HCT116 (cell line): ENCODE results near the gene LRRC1. TPM values are rescaled to one million over a fixed set of nuclear protein-coding genes. Genes with fewer than 3 reads are reported as not detected.

Experiments used
- ATAC-seq: fragments of 200-7000 bp; cut with Tn5 transposase; 2 replicates; pipeline ENCODE4 v1.9.1; 2020; ENCODE audit warnings: mild to moderate bottlenecking, moderate library complexity
- BruUV-seq: library from RNA; stranded (reverse); fragments of 400-500 nt; replicated peaks from 2 replicates; lab custom pipeline; 2021; lab: Mats Ljungman, UMichigan
- CTCF ChIA-PET: fragments of 300-600 bp; sonication (Branson Sonifier 250); formaldehyde crosslinking; loops from one replicate; lab custom pipeline; 2021; ENCODE audit warnings: antibody characterized with exemption; lab: Charles Lee
- POLR2A ChIA-PET: fragments of 300-600, 350-600 bp; sonication (Branson Sonifier 250); formaldehyde crosslinking; loops from one replicate; lab custom pipeline; 2021; ENCODE audit warnings: antibody characterized with exemption; lab: Charles Lee
- RAD21 ChIA-PET, 2 experiments: fragments of 300-600 bp; sonication (Branson Sonifier 250); formaldehyde crosslinking; loops; one replicate each; lab custom pipeline; 2023; ENCODE audit warnings: low total read pairs in 2 of 2; ENCODE audit not compliant: uncharacterized antibody in 2 of 2, unreplicated experiment in 2 of 2, low non-redundant PET in 1 of 2; lab: Charles Lee
- DNase-seq: peaks from one replicate; pipeline ENCODE4 v3.0.0-alpha.2; 2010; ENCODE audit warnings: low read depth, low spot score
- H2AFZ ChIP-seq: fragments of 200-600 bp; shearing (Covaris generic), sonication (generic); 2 replicates; pipeline ENCODE4 v1.6.1; 2017; ENCODE audit warnings: low read depth, mixed run types, mixed read lengths, antibody characterized with exemption, low read length; ENCODE audit not compliant: poor library complexity, severe bottlenecking
- H3K27ac ChIP-seq: 2 replicates; pipeline ENCODE4 v1.5.1; 2012; ENCODE audit warnings: low read depth, low read length
- H3K27me3 ChIP-seq: fragments of 200-600 bp; sonication (generic); 2 replicates; pipeline ENCODE4 v1.6.1; 2016; ENCODE audit warnings: mixed run types, low read length, mixed read lengths; ENCODE audit not compliant: insufficient read depth
- H3K36me3 ChIP-seq, 2 experiments: fragments of 200-500 bp in 1 of 2; fragments of 200-600 bp in 1 of 2; sonication (Bioruptor generic) in 1 of 2; sonication (generic) in 1 of 2; 2 replicates each; pipeline versions ENCODE4 v1.5.1 to v1.6.1; 2014 to 2016; ENCODE audit warnings: low read length in 2 of 2, inconsistent platforms in 1 of 2, mixed read lengths in 1 of 2, mixed run types in 1 of 2; ENCODE audit not compliant: insufficient read depth in 2 of 2, control insufficient read depth in 1 of 2
- H3K4me1 ChIP-seq, 2 experiments: fragments of 200-600 bp in 1 of 2; sonication (generic) in 1 of 2; 2 replicates each; pipeline versions ENCODE4 v1.5.1 to v1.6.1; 2012 to 2017; ENCODE audit warnings: low read length in 2 of 2, inconsistent platforms in 1 of 2, mild to moderate bottlenecking in 1 of 2, mixed read lengths in 1 of 2, mixed run types in 1 of 2, moderate library complexity in 1 of 2; ENCODE audit not compliant: insufficient read depth in 2 of 2, control insufficient read depth in 1 of 2
- H3K4me2 ChIP-seq: fragments of 200-600 bp; sonication (generic); 2 replicates; pipeline ENCODE4 v1.6.1; 2017; ENCODE audit warnings: mixed run types, low read length, mixed read lengths
- H3K4me3 ChIP-seq, 2 experiments: fragments of 200-600 bp in 1 of 2; sonication (generic) in 1 of 2; replicated peaks in 1 of 2; 2 replicates each; pipeline ENCODE4 v1.5.1; 2011 to 2016; ENCODE audit warnings: low read length in 2 of 2, control low read depth in 1 of 2, low read depth in 1 of 2, mild to moderate bottlenecking in 1 of 2, mixed read lengths in 1 of 2, mixed run types in 1 of 2
- H3K79me2 ChIP-seq: fragments of 200-600 bp; sonication (generic); 2 replicates; pipeline ENCODE4 v1.6.1; 2017; ENCODE audit warnings: mild to moderate bottlenecking, mixed run types, low read length, moderate library complexity, mixed read lengths; ENCODE audit not compliant: insufficient read depth
- H3K9ac ChIP-seq: fragments of 200-600 bp; sonication (generic); 2 replicates; pipeline ENCODE4 v1.6.1; 2016; ENCODE audit warnings: low read length, mixed read lengths
- H3K9me2 ChIP-seq: fragments of 200-600 bp; sonication (generic), shearing (Covaris generic); 2 replicates; pipeline ENCODE4 v1.6.1; 2017; ENCODE audit warnings: mixed run types, mild to moderate bottlenecking, moderate library complexity; ENCODE audit not compliant: insufficient read depth
- H3K9me3 ChIP-seq, 2 experiments: fragments of 200-500 bp in 1 of 2; fragments of 200-600 bp in 1 of 2; sonication (Bioruptor generic) in 1 of 2; sonication (generic) in 1 of 2; 2 replicates each; pipeline ENCODE4 v1.6.1; 2014 to 2017; ENCODE audit warnings: low read length in 2 of 2, mixed read lengths in 2 of 2, inconsistent platforms in 1 of 2, low read depth in 1 of 2, mild to moderate bottlenecking in 1 of 2, mixed run types in 1 of 2, moderate library complexity in 1 of 2; ENCODE audit not compliant: control insufficient read depth in 1 of 2, insufficient read depth in 1 of 2
- H4K20me1 ChIP-seq: fragments of 200-600 bp; sonication (generic), shearing (Covaris generic); 2 replicates; pipeline ENCODE4 v1.6.1; 2017; ENCODE audit warnings: mixed run types, mild to moderate bottlenecking, moderate library complexity; ENCODE audit not compliant: insufficient read depth
- ATF3 ChIP-seq: IDR thresholded peaks from 2 replicates; pipeline ENCODE4 v1.6.1; 2012
- CTCF ChIP-seq, 3 experiments: fragments of 200-600 bp in 1 of 3; sonication (generic) in 1 of 3; IDR thresholded peaks in 2 of 3; conservative IDR thresholded peaks in 1 of 3; 2 replicates each; pipeline ENCODE4 v1.5.1; 2012 to 2017; ENCODE audit warnings: low read depth in 2 of 3, low read length in 2 of 3, antibody characterized with exemption in 1 of 3, borderline replicate concordance in 1 of 3, control low read depth in 1 of 3, mild to moderate bottlenecking in 1 of 3, mixed read lengths in 1 of 3, mixed run types in 1 of 3, moderate library complexity in 1 of 3; ENCODE audit not compliant: insufficient read depth in 1 of 3
- ELF1 ChIP-seq: IDR thresholded peaks from 2 replicates; pipeline ENCODE4 v1.6.1; 2012; ENCODE audit warnings: low read depth, borderline replicate concordance
- EZH2phosphoT487 ChIP-seq: fragments of 200-600 bp; IDR thresholded peaks from 2 replicates; pipeline ENCODE4 v1.6.1; 2018; ENCODE audit warnings: antibody characterized with exemption, borderline replicate concordance
- JUND ChIP-seq: IDR thresholded peaks from 2 replicates; pipeline ENCODE4 v1.6.1; 2012
- POLR2A ChIP-seq: IDR thresholded peaks from 2 replicates; pipeline ENCODE4 v1.7.0; 2011; ENCODE audit warnings: borderline replicate concordance; ENCODE audit not compliant: insufficient read depth, insufficient read length; ENCODE audit errors: extremely low read depth
- RAD21 ChIP-seq: IDR thresholded peaks from 2 replicates; pipeline ENCODE4 v1.6.1; 2012; ENCODE audit warnings: low read depth, mild to moderate bottlenecking
- REST ChIP-seq: IDR thresholded peaks from 2 replicates; pipeline ENCODE4 v1.6.1; 2012; ENCODE audit warnings: low read depth
- SIN3A ChIP-seq: IDR thresholded peaks from 2 replicates; pipeline ENCODE4 v1.6.1; 2012; ENCODE audit warnings: low read depth
- SP1 ChIP-seq: IDR thresholded peaks from 2 replicates; pipeline ENCODE4 v1.6.1; 2012; ENCODE audit warnings: low read depth
- TCF7L2 ChIP-seq: IDR thresholded peaks from 2 replicates; pipeline ENCODE4 v1.7.0; 2011; ENCODE audit warnings: borderline replicate concordance, inconsistent platforms; ENCODE audit not compliant: insufficient read depth, insufficient read length; ENCODE audit errors: extremely low read depth
- ZFX ChIP-seq: fragments of 450-650 bp; IDR thresholded peaks from 2 replicates; pipeline ENCODE4 v1.6.1; 2017
- intact Hi-C: fragments of 100-400 bp; cut with micrococcal nuclease; formaldehyde crosslinking; loops from 2 replicates; pipeline ENCODE4 v1.10.0; 2022
- total RNA-seq: library from RNA; stranded (reverse); gene quantifications from one replicate; pipeline ENCODE4 v1.2.1, GENCODE V29; 2021; ENCODE audit not compliant: unreplicated experiment

Gene LRRC1
- total RNA-seq, 1 experiment from 2014 or later: 19.8 TPM

- no peak overlapping the region for H3K4me2 ChIP-seq
- no peak for TF ChIP-seq ZFX
- no peak for TF ChIP-seq ATF3
- TF ChIP-seq TCF7L2: no peak
- TF ChIP-seq JUND: no peak
- TF ChIP-seq EZH2phosphoT487: no peak
- TF ChIP-seq SIN3A: no peak
- TF ChIP-seq RAD21: no peak
- TF ChIP-seq SP1: no peak
- no peak for TF ChIP-seq POLR2A
- no peak for TF ChIP-seq ELF1
- no peak for TF ChIP-seq CTCF (IDR thresholded peaks at IDR 0.05 in 2 of 3, conservative IDR thresholded peaks at IDR 0.05 in 1 of 3; ENCODE audit: borderline replicate concordance in 1 of 3, insufficient read depth in 1 of 3, low read depth in 2 of 3, low read length in 2 of 3)
- no peak for TF ChIP-seq REST
- TF ChIP-seq, all 23 proteins: peak for 0
- DNase-seq (no peak), ATAC-seq (no peak)
- H3K27ac ChIP-seq: no peak overlapping the region
- H3K9me3 ChIP-seq: no peaks in the 10 kb centered on the region
- ChIA-PET POLR2A (no interaction called here), CTCF (no interaction called here), RAD21 (no interaction called here)
- no peak overlapping the region for H3K9ac ChIP-seq
- H3K79me2 ChIP-seq: peaks cover 6% of the 10 kb centered on the region; the same call in 1 of the 2 replicates
- H4K20me1 ChIP-seq: no peaks in the 10 kb centered on the region
- no peak overlapping the region for H2AFZ ChIP-seq
- no TSS peak for BruUV-seq
- intact Hi-C loops: no loop called here
- no peak overlapping the region for H3K4me3 ChIP-seq
- H3K27me3 ChIP-seq: no peaks in the 10 kb centered on the region
- no peaks in the 10 kb centered on the region for H3K36me3 ChIP-seq
- H3K9me2 ChIP-seq: no peaks in the 10 kb centered on the region; the same call in 1 of the 2 replicates
- no peaks in the 10 kb centered on the region for H3K4me1 ChIP-seq
Measured at GRCh38 chr6:53879608-53880007, 84.8 kb downstream of the LRRC1 start.
